ENCODE data around the gene STEAP1B.

DNA sequence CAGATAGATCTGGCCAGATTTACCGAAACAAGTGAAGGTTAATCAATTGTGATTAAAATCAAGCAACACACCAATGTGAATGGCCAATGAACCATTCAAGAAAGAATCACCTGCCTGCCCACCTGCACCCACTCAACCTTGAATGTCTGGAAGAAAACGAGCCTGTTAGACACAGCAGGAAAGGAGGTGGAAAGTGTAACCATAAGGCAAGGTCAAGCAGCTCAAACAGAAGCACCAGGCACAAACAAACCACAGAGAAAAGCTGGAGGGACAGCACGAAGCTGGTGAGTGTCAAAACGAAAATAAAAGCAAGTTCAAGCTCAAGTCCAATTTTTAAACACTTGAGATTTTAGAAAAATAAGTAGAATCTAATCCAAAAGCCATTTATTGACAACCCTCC lies 64.9 kb downstream of the STEAP1B start:
- TF ChIP-seq CTCF (IDR thresholded peaks at IDR 0.05; ENCODE audit: insufficient read depth, low read length, poor library complexity, severe bottlenecking) (no peak), EZH2phosphoT487 (conservative IDR thresholded peaks at IDR 0.05; ENCODE audit: low read length) (no peak)

All from SU-DHL-6 (cell line).